Measurements from ENCODE around the gene POMGNT1.

DNA sequence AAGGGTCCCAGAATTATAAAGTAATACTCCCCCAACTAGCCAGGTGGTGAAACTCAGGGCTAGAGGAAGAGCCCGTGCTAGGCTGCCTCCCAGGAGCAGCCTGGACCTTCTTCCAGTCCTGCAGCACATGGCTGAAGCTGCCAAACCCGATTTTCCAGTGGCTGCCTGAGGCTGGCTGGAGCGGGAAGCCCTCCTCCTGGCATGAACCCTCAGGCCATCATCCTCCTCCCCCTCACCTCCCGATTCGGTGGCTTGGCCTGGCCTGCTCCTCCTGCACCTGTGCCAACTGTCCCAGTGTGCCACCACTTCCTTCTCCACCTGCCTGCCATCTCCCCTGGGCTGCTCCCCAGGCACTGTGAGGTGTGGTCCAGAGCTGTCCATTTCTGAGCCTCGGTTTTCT lies 26.4 kb downstream of the POMGNT1 start:
- no peak for TF ChIP-seq POLR2A (IDR thresholded peaks at IDR 0.05)
- TF ChIP-seq, protein P1, sequence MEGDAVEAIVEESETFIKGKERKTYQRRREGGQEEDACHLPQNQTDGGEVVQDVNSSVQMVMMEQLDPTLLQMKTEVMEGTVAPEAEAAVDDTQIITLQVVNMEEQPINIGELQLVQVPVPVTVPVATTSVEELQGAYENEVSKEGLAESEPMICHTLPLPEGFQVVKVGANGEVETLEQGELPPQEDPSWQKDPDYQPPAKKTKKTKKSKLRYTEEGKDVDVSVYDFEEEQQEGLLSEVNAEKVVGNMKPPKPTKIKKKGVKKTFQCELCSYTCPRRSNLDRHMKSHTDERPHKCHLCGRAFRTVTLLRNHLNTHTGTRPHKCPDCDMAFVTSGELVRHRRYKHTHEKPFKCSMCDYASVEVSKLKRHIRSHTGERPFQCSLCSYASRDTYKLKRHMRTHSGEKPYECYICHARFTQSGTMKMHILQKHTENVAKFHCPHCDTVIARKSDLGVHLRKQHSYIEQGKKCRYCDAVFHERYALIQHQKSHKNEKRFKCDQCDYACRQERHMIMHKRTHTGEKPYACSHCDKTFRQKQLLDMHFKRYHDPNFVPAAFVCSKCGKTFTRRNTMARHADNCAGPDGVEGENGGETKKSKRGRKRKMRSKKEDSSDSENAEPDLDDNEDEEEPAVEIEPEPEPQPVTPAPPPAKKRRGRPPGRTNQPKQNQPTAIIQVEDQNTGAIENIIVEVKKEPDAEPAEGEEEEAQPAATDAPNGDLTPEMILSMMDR (IDR thresholded peaks at IDR 0.05), result no peak
